Panc1 (cell line): ENCODE measurements around the gene B4GALT1. TPM values are rescaled to one million over a fixed set of nuclear protein-coding genes. Genes with fewer than 3 reads are reported as not detected.

Experiments used
- ATAC-seq: fragments of 200-7000 bp; cut with Tn5 transposase; 2 replicates; pipeline ENCODE4 v1.9.1; 2020; ENCODE audit warnings: mild to moderate bottlenecking, moderate library complexity
- BruUV-seq: library from RNA; stranded (reverse); fragments of 400-500 nt; replicated peaks from 2 replicates; lab custom pipeline; 2021; lab: Mats Ljungman, UMichigan
- CTCF ChIA-PET: fragments of 300-600 bp; sonication (Branson Sonifier 250); formaldehyde crosslinking; loops from one replicate; lab custom pipeline; 2022; ENCODE audit warnings: antibody characterized with exemption; lab: Charles Lee
- POLR2A ChIA-PET: fragments of 300-600 bp; sonication (Branson Sonifier 250); formaldehyde crosslinking; loops from one replicate; lab custom pipeline; 2022; ENCODE audit warnings: antibody characterized with exemption; lab: Charles Lee
- DNase-seq: peaks from one replicate; pipeline ENCODE4 v3.0.0-alpha.2; 2010; ENCODE audit warnings: low read depth, low spot score
- H3K27ac ChIP-seq: 2 replicates; pipeline ENCODE4 v1.5.1; 2011; ENCODE audit warnings: mild to moderate bottlenecking, low read length, inconsistent platforms
- H3K27me3 ChIP-seq: fragments of 200-500 bp; sonication (Bioruptor generic); 2 replicates; pipeline ENCODE4 v1.6.0; 2014; ENCODE audit warnings: low read length, inconsistent platforms; ENCODE audit not compliant: control insufficient read depth, insufficient read depth
- H3K36me3 ChIP-seq: fragments of 200-500 bp; sonication (Bioruptor generic); 2 replicates; pipeline ENCODE4 v1.5.1; 2014; ENCODE audit warnings: inconsistent platforms, mild to moderate bottlenecking, low read length, moderate library complexity; ENCODE audit not compliant: control insufficient read depth, insufficient read depth
- H3K4me1 ChIP-seq: 2 replicates; pipeline ENCODE4 v1.5.1; 2011; ENCODE audit warnings: inconsistent platforms, mild to moderate bottlenecking, low read length, moderate library complexity; ENCODE audit not compliant: control insufficient read depth, insufficient read depth
- H3K4me3 ChIP-seq, 2 experiments: 2 replicates each; pipeline ENCODE4 v1.5.1; 2011 to 2012; ENCODE audit warnings: low read depth in 2 of 2, low read length in 2 of 2, mild to moderate bottlenecking in 2 of 2, inconsistent platforms in 1 of 2, moderate library complexity in 1 of 2
- H3K9me3 ChIP-seq: fragments of 200-500 bp; sonication (Bioruptor generic); 2 replicates; pipeline ENCODE4 v1.5.1; 2014; ENCODE audit warnings: low read depth, mild to moderate bottlenecking, inconsistent platforms, low read length, moderate library complexity; ENCODE audit not compliant: control insufficient read depth, insufficient read depth
- POLR2AphosphoS5 ChIP-seq: IDR thresholded peaks from 2 replicates; pipeline ENCODE4 v1.6.1; 2012; ENCODE audit warnings: mild to moderate bottlenecking, low read depth, low read length, moderate library complexity
- SIN3A ChIP-seq: IDR thresholded peaks from 2 replicates; pipeline ENCODE4 v1.6.1; 2012; ENCODE audit warnings: low read depth, mild to moderate bottlenecking, low read length, moderate library complexity, borderline replicate concordance; ENCODE audit not compliant: insufficient read depth
- TCF7L2 ChIP-seq: IDR thresholded peaks from 2 replicates; pipeline ENCODE4 v1.6.1; 2011; ENCODE audit warnings: mild to moderate bottlenecking, low read depth, low read length, inconsistent platforms
- in situ Hi-C: cut with HindIII; loops from 2 replicates; pipeline ENCODE4 v1.10.0; 2016; ENCODE audit warnings: low sequenced_read_pairs, low pct_unique_long_range_greater_than_20kb
- intact Hi-C: fragments of 100-400 bp; cut with micrococcal nuclease; formaldehyde crosslinking; loops from one replicate; pipeline ENCODE4 v1.10.0; 2022; ENCODE audit not compliant: unreplicated experiment
- total RNA-seq: library from RNA; stranded (reverse); gene quantifications from one replicate; pipeline ENCODE4 v1.2.1, GENCODE V29; 2021; ENCODE audit not compliant: unreplicated experiment
- TF ChIP-seq, protein P1 (sequence below): fragments of 450-650 bp; IDR thresholded peaks from 2 replicates; pipeline ENCODE4 v1.5.1; 2017; ENCODE audit warnings: mild to moderate bottlenecking
- TF ChIP-seq, protein P2 (sequence below), 2 experiments: IDR thresholded peaks; 2 replicates each; pipeline ENCODE4 v1.6.1; 2011 to 2012; ENCODE audit warnings: low read depth in 2 of 2, control low read depth in 1 of 2, low read length in 1 of 2, mild to moderate bottlenecking in 1 of 2, moderate library complexity in 1 of 2; ENCODE audit not compliant: insufficient read depth in 1 of 2

Gene B4GALT1
- total RNA-seq, 1 experiment from 2014 or later = 57.4 TPM

GRCh38 chr9:33153001-33153400 lies 14.1 kb downstream of the B4GALT1 start:
- intact Hi-C loops = no loop called here
- in situ Hi-C loops = no loop called here
- DNase-seq = no peak
- Histone ChIP-seq H3K4me1 (peaks cover 47% of the 10 kb centered on the region), H3K27me3 (no peaks in the 10 kb centered on the region), H3K27ac (no peak overlapping the region), H3K4me3 (no peak overlapping the region), H3K9me3 (no peaks in the 10 kb centered on the region), H3K36me3 (no peaks in the 10 kb centered on the region)
- ChIA-PET CTCF (no interaction called here), POLR2A (no interaction called here)
- ATAC-seq = no peak
- TF ChIP-seq TCF7L2 (no peak), POLR2AphosphoS5 (no peak), SIN3A (no peak)
- TF ChIP-seq, protein P1, sequence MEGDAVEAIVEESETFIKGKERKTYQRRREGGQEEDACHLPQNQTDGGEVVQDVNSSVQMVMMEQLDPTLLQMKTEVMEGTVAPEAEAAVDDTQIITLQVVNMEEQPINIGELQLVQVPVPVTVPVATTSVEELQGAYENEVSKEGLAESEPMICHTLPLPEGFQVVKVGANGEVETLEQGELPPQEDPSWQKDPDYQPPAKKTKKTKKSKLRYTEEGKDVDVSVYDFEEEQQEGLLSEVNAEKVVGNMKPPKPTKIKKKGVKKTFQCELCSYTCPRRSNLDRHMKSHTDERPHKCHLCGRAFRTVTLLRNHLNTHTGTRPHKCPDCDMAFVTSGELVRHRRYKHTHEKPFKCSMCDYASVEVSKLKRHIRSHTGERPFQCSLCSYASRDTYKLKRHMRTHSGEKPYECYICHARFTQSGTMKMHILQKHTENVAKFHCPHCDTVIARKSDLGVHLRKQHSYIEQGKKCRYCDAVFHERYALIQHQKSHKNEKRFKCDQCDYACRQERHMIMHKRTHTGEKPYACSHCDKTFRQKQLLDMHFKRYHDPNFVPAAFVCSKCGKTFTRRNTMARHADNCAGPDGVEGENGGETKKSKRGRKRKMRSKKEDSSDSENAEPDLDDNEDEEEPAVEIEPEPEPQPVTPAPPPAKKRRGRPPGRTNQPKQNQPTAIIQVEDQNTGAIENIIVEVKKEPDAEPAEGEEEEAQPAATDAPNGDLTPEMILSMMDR = no peak
- TF ChIP-seq, protein P2, sequence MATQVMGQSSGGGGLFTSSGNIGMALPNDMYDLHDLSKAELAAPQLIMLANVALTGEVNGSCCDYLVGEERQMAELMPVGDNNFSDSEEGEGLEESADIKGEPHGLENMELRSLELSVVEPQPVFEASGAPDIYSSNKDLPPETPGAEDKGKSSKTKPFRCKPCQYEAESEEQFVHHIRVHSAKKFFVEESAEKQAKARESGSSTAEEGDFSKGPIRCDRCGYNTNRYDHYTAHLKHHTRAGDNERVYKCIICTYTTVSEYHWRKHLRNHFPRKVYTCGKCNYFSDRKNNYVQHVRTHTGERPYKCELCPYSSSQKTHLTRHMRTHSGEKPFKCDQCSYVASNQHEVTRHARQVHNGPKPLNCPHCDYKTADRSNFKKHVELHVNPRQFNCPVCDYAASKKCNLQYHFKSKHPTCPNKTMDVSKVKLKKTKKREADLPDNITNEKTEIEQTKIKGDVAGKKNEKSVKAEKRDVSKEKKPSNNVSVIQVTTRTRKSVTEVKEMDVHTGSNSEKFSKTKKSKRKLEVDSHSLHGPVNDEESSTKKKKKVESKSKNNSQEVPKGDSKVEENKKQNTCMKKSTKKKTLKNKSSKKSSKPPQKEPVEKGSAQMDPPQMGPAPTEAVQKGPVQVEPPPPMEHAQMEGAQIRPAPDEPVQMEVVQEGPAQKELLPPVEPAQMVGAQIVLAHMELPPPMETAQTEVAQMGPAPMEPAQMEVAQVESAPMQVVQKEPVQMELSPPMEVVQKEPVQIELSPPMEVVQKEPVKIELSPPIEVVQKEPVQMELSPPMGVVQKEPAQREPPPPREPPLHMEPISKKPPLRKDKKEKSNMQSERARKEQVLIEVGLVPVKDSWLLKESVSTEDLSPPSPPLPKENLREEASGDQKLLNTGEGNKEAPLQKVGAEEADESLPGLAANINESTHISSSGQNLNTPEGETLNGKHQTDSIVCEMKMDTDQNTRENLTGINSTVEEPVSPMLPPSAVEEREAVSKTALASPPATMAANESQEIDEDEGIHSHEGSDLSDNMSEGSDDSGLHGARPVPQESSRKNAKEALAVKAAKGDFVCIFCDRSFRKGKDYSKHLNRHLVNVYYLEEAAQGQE (IDR thresholded peaks at IDR 0.05; ENCODE audit: insufficient read depth in 1 of 2, low read depth in 2 of 2, low read length in 1 of 2) = no peak
- BruUV-seq = no TSS peak

DNA sequence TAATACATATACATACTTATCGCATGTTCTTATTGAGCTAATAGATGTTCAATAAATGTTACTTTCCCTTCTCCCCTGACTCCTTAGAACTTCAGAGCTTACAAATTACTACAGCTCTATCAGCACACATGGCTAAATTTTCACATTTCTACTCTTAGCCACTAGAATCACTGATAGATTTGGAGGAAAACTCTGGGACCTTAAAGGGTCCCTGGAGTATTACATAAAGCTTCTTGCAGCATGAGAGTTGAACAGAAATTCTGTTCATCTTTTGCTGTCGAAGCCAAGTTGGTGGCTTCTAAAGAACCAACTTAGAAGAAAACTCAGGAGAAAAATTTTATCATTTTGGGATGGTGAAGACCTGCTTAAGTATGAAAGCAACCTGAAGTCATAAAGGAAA lies 15.5 kb downstream of the B4GALT1 start:
- Histone ChIP-seq H3K4me1 (peaks cover 36% of the 10 kb centered on the region), H3K27ac (peak overlapping the region; percentile 76), H3K27me3 (no peaks in the 10 kb centered on the region), H3K9me3 (no peaks in the 10 kb centered on the region), H3K36me3 (no peaks in the 10 kb centered on the region), H3K4me3 (no peak overlapping the region)
- ATAC-seq = no peak
- DNase-seq = no peak
- ChIA-PET CTCF (interaction anchor here (0.6 to 1.1 kb wide), 5 partner anchors 19 to 75 kb away, joined by 3 to 8 read pairs (median 3); no protein-coding TSS in a partner anchor), POLR2A (interaction anchor here (0.6 kb wide), 1 partner anchor 121 kb away, joined by 5 read pairs; no protein-coding TSS in a partner anchor)
- in situ Hi-C loops = no loop called here
- no TSS peak for BruUV-seq
- intact Hi-C loops = no loop called here
- TF ChIP-seq TCF7L2 (no peak), SIN3A (no peak), POLR2AphosphoS5 (no peak)
- TF ChIP-seq, protein P1 = no peak
- TF ChIP-seq, protein P2 (IDR thresholded peaks at IDR 0.05; ENCODE audit: insufficient read depth in 1 of 2, low read depth in 2 of 2, low read length in 1 of 2) = no peak
